BE2C (cell line): Measurements from ENCODE around the gene LTB4R.
"Not testable (repeated sequence)": the region's sequence is repeated elsewhere in the genome, so short reads cannot be mapped to it uniquely, and the experiment has no call there.

Experiments
- DNase-seq: peaks from one replicate; pipeline ENCODE4 v3.0.0-alpha.2; 2020
- H3K27me3 ChIP-seq: fragments of 250-450 bp; sonication (Bioruptor Pico); 2 replicates; pipeline ENCODE4 v1.5.1; 2020; ENCODE audit warnings: mild to moderate bottlenecking
- H3K36me3 ChIP-seq: fragments of 250-450 bp; sonication (Bioruptor Pico); 2 replicates; pipeline ENCODE4 v1.5.1; 2020; ENCODE audit warnings: mild to moderate bottlenecking
- H3K4me1 ChIP-seq: fragments of 250-450 bp; sonication (Bioruptor Pico); 2 replicates; pipeline ENCODE4 v1.5.1; 2020
- H3K4me3 ChIP-seq: 2 replicates; pipeline ENCODE4 v1.5.1; 2011; ENCODE audit warnings: low read depth, low read length
- H3K9me3 ChIP-seq: fragments of 250-450 bp; sonication (Bioruptor Pico); 2 replicates; pipeline ENCODE4 v1.5.1; 2020
- CTCF ChIP-seq: IDR thresholded peaks from 2 replicates; pipeline ENCODE4 v1.5.1; 2012; ENCODE audit warnings: mild to moderate bottlenecking, low read depth, low read length

The LTB4R gene

GRCh38 chr14:24347134-24347533, 35.8 kb downstream of the LTB4R start:
- Histone ChIP-seq H3K27me3 (peaks cover 83% of the 10 kb centered on the region), H3K4me3 (no peak overlapping the region), H3K4me1 (no peaks in the 10 kb centered on the region), H3K36me3 (no peaks in the 10 kb centered on the region), H3K9me3 (no peaks in the 10 kb centered on the region)
- no peak for DNase-seq
- no peak for TF ChIP-seq CTCF

- TF ChIP-seq CTCF = no peak
- Histone ChIP-seq H3K36me3 (no peaks in the 10 kb centered on the region), H3K27me3 (peaks cover 86% of the 10 kb centered on the region), H3K4me1 (no peaks in the 10 kb centered on the region), H3K4me3 (no peak overlapping the region), H3K9me3 (no peaks in the 10 kb centered on the region)
- no peak for DNase-seq
These were observed 36.9 kb downstream of the LTB4R start for GRCh38 chr14:24348186-24348585.

- Histone ChIP-seq H3K36me3 (no peaks in the 10 kb centered on the region), H3K9me3 (no peaks in the 10 kb centered on the region), H3K4me3 (no peak overlapping the region), H3K27me3 (peaks cover 78% of the 10 kb centered on the region), H3K4me1 (no peaks in the 10 kb centered on the region)
- no peak for DNase-seq
- TF ChIP-seq CTCF = no peak
These were observed 38.4 kb downstream of the LTB4R start for GRCh38 chr14:24349742-24350141.

GRCh38 chr14:24351517-24351916, 40.2 kb downstream of the LTB4R start:
- peaks cover 68% of the 10 kb centered on the region for H3K27me3 ChIP-seq
- no peaks in the 10 kb centered on the region for H3K4me1 ChIP-seq
- no peaks in the 10 kb centered on the region for H3K36me3 ChIP-seq
- no peak for DNase-seq
- no peaks in the 10 kb centered on the region for H3K9me3 ChIP-seq
- peak; percentile 38 for TF ChIP-seq CTCF
- no peak overlapping the region for H3K4me3 ChIP-seq

- H3K4me3 ChIP-seq = no peak overlapping the region
- H3K27me3 ChIP-seq = peaks cover 46% of the 10 kb centered on the region
- DNase-seq = no peak
- TF ChIP-seq CTCF = no peak
- no peaks in the 10 kb centered on the region for H3K4me1 ChIP-seq
- H3K9me3 ChIP-seq = no peaks in the 10 kb centered on the region
- H3K36me3 ChIP-seq = no peaks in the 10 kb centered on the region
These were observed 42.5 kb downstream of the LTB4R start for GRCh38 chr14:24353559-24354481.

GRCh38 chr14:24354482-24354825, 43.2 kb downstream of the LTB4R start:
- not testable (repeated sequence) for DNase-seq, H3K4me1 ChIP-seq, H3K4me3 ChIP-seq, H3K36me3 ChIP-seq, H3K9me3 ChIP-seq
- peaks cover 40% of the 10 kb centered on the region for H3K27me3 ChIP-seq
